ENCODE measurements around the gene SIX6. TPM values are rescaled to one million over a fixed set of nuclear protein-coding genes. Genes with fewer than 3 reads are reported as not detected.
"Not testable (repeated sequence)": the region's sequence is repeated elsewhere in the genome, so short reads cannot be mapped to it uniquely, and the experiment has no call there.

Gene SIX6
- 0.12 TPM in 1 of 2 replicates, not detected in the other for total RNA-seq (2014; rRNA removed; shearing (Covaris generic))

- peak; percentile 74 for DNase-seq (ENCODE audit: low read depth)
Observed at GRCh38 chr14:60508707-60509437, at the start of gene SIX6. Gene SIX6, plus strand, starts transcription at chr14:60509146. Its CDS starts 253 bp downstream, at chr14:60509399.

GRCh38 chr14:60480248-60480647, 28.7 kb upstream of the SIX6 start:
- DNase-seq (ENCODE audit: low read depth): not testable (repeated sequence)

- peak; percentile 69 for DNase-seq (ENCODE audit: low read depth)
Observed at GRCh38 chr14:60482743-60483142, 26.2 kb upstream of the SIX6 start.

GRCh38 chr14:60485057-60485597, 23.8 kb upstream of the SIX6 start:
- no peak for DNase-seq (ENCODE audit: low read depth)

- DNase-seq (ENCODE audit: low read depth): peak; percentile 78
Observed at GRCh38 chr14:60485598-60486251, 23.2 kb upstream of the SIX6 start, which contains the start of gene C14orf39. Gene C14orf39, minus strand, starts transcription at chr14:60486063. Its CDS starts 985 bp downstream, at chr14:60485078.

GRCh38 chr14:60487211-60487610, 21.7 kb upstream of the SIX6 start:
- DNase-seq (ENCODE audit: low read depth): peak; percentile 52

- DNase-seq (ENCODE audit: low read depth): no peak
Observed at GRCh38 chr14:60488175-60488574, 20.8 kb upstream of the SIX6 start.

- no peak for DNase-seq (ENCODE audit: low read depth)
Observed at GRCh38 chr14:60490270-60490669, 18.7 kb upstream of the SIX6 start.

- DNase-seq (ENCODE audit: low read depth): no peak
Observed at GRCh38 chr14:60495946-60496345, 13.0 kb upstream of the SIX6 start.

- DNase-seq (ENCODE audit: low read depth): no peak
Observed at GRCh38 chr14:60502541-60502940, 6.4 kb upstream of the SIX6 start.

- no peak for DNase-seq (ENCODE audit: low read depth)
Observed at GRCh38 chr14:60505448-60505847, 3.5 kb upstream of the SIX6 start.

- no peak for DNase-seq (ENCODE audit: low read depth)
Observed at GRCh38 chr14:60506010-60506409, 2.9 kb upstream of the SIX6 start.

GRCh38 chr14:60506462-60506984, 2.4 kb upstream of the SIX6 start:
- no peak for DNase-seq (ENCODE audit: low read depth)

- DNase-seq (ENCODE audit: low read depth): no peak
Observed at GRCh38 chr14:60506985-60507829, 1.7 kb upstream of the SIX6 start.

- DNase-seq (ENCODE audit: low read depth): no peak
Observed at GRCh38 chr14:60508363-60508706, 611 bp upstream of the SIX6 start.

- peak; percentile 39 for DNase-seq (ENCODE audit: low read depth)
Observed at GRCh38 chr14:60509438-60510253, 700 bp downstream of the SIX6 start.

- DNase-seq (ENCODE audit: low read depth): no peak
Observed at GRCh38 chr14:60510254-60510950, 1.5 kb downstream of the SIX6 start.

GRCh38 chr14:60510951-60511599, 2.1 kb downstream of the SIX6 start:
- no peak for DNase-seq (ENCODE audit: low read depth)

GRCh38 chr14:60512126-60512525, 3.2 kb downstream of the SIX6 start:
- DNase-seq (ENCODE audit: low read depth): no peak

Measured in Daoy (cell line).